Neuronal stem cell (in vitro differentiated cells): ENCODE measurements around the gene RAB11FIP4.

Experiments used
- DNase-seq: peaks from one replicate; pipeline ENCODE4 v3.0.0-alpha.2; 2013; ENCODE audit warnings: low spot score
- H2AFZ ChIP-seq: one replicate; pipeline ENCODE4 v1.6.1; 2013; ENCODE audit warnings: mild to moderate bottlenecking, low read length, inconsistent platforms
- H2AK5ac ChIP-seq: 2 replicates; pipeline ENCODE4 v1.6.1; 2013; ENCODE audit warnings: low read depth, mild to moderate bottlenecking, inconsistent platforms, low read length, moderate library complexity, mixed read lengths
- H2BK120ac ChIP-seq: 2 replicates; pipeline ENCODE4 v1.6.1; 2013; ENCODE audit warnings: low read depth, mild to moderate bottlenecking, inconsistent platforms, low read length, moderate library complexity, mixed read lengths
- H2BK12ac ChIP-seq: one replicate; pipeline ENCODE4 v1.6.1; 2013; ENCODE audit warnings: low read length, inconsistent platforms
- H2BK15ac ChIP-seq: 2 replicates; pipeline ENCODE4 v1.6.1; 2013; ENCODE audit warnings: mild to moderate bottlenecking, low read length, inconsistent platforms, mixed read lengths
- H2BK5ac ChIP-seq: one replicate; pipeline ENCODE4 v1.6.1; 2013; ENCODE audit warnings: inconsistent platforms, mild to moderate bottlenecking, low read length, moderate library complexity
- H3K14ac ChIP-seq: one replicate; pipeline ENCODE4 v1.6.1; 2013; ENCODE audit warnings: low read length, inconsistent platforms
- H3K18ac ChIP-seq: 2 replicates; pipeline ENCODE4 v1.6.1; 2013; ENCODE audit warnings: low read length, inconsistent platforms
- H3K23ac ChIP-seq: 2 replicates; pipeline ENCODE4 v1.6.1; 2013; ENCODE audit warnings: low read depth, mild to moderate bottlenecking, mixed read lengths, low read length, inconsistent platforms; ENCODE audit not compliant: poor library complexity
- H3K27ac ChIP-seq: replicated peaks from 3 replicates; pipeline ENCODE4 v1.5.1; 2013; ENCODE audit warnings: low read length, inconsistent platforms
- H3K27me3 ChIP-seq, 3 experiments: 2 replicates each; pipeline ENCODE4 v1.6.1; 2013; ENCODE audit warnings: low read length in 3 of 3, mild to moderate bottlenecking in 2 of 3, inconsistent platforms in 1 of 3, low read depth in 1 of 3, mixed read lengths in 1 of 3, moderate library complexity in 1 of 3; ENCODE audit not compliant: control insufficient read depth in 3 of 3, insufficient read depth in 3 of 3
- H3K36me3 ChIP-seq, 2 donors: replicated peaks in 1 of 2; 2 replicates each; pipeline ENCODE4 v1.6.1; 2013; ENCODE audit warnings: low read length in 2 of 2; ENCODE audit not compliant: control insufficient read depth in 2 of 2, insufficient read depth in 2 of 2
- H3K4ac ChIP-seq: 2 replicates; pipeline ENCODE4 v1.6.1; 2013; ENCODE audit warnings: inconsistent platforms, mild to moderate bottlenecking, low read length, moderate library complexity
- H3K4me1 ChIP-seq, 2 donors: 1 replicate in 1 of 2; 2 replicates in 1 of 2; pipeline ENCODE4 v1.6.1; 2013; ENCODE audit warnings: low read length in 2 of 2, low read depth in 1 of 2; ENCODE audit not compliant: control insufficient read depth in 2 of 2, insufficient read depth in 1 of 2
- H3K4me2 ChIP-seq: one replicate; pipeline ENCODE4 v1.6.1; 2013; ENCODE audit warnings: mild to moderate bottlenecking, low read length, inconsistent platforms; ENCODE audit not compliant: insufficient read depth, poor library complexity, severe bottlenecking
- H3K4me3 ChIP-seq, 2 donors: 2 replicates each; pipeline ENCODE4 v1.5.1; 2013; ENCODE audit warnings: low read length in 2 of 2, mild to moderate bottlenecking in 2 of 2, inconsistent platforms in 1 of 2, moderate library complexity in 1 of 2
- H3K79me1 ChIP-seq: one replicate; pipeline ENCODE4 v1.6.1; 2013; ENCODE audit warnings: low read depth, mild to moderate bottlenecking, inconsistent platforms, low read length, moderate library complexity
- H3K9ac ChIP-seq: one replicate; pipeline ENCODE4 v1.6.1; 2013; ENCODE audit warnings: mild to moderate bottlenecking, low read depth, low read length, inconsistent platforms; ENCODE audit not compliant: poor library complexity
- H3K9me3 ChIP-seq, 2 donors: replicated peaks in 1 of 2; 2 replicates each; pipeline versions ENCODE3 to v1.6.1; 2013; ENCODE audit warnings: low read length in 2 of 2, mild to moderate bottlenecking in 2 of 2, inconsistent platforms in 1 of 2, low read depth in 1 of 2, mixed read lengths in 1 of 2, moderate library complexity in 1 of 2; ENCODE audit not compliant: control insufficient read depth in 2 of 2, insufficient read depth in 1 of 2
- H4K8ac ChIP-seq: one replicate; pipeline ENCODE4 v1.6.1; 2013; ENCODE audit warnings: low read depth, mild to moderate bottlenecking, inconsistent platforms, low read length, moderate library complexity
- H4K91ac ChIP-seq: one replicate; pipeline ENCODE4 v1.6.1; 2013; ENCODE audit warnings: low read length, low read depth, mild to moderate bottlenecking, inconsistent platforms; ENCODE audit not compliant: poor library complexity
- WGBS, 2 donors: extraction: QIAGEN DNeasy Blood & Tissue Kit; methylation state at CpG; one replicate each; pipeline ENCODE4 v1.1.7; 2013; ENCODE audit warnings: missing lambda C conversion rate in 2 of 2, mixed read lengths in 1 of 2; ENCODE audit not compliant: insufficient read length in 2 of 2, insufficient replicate concordance in 1 of 2; ENCODE audit errors: extremely low coverage in 2 of 2; 5-methylcytosine and 5-hydroxymethylcytosine counted together

Gene RAB11FIP4

GRCh38 chr17:31527606-31528005 lies 136.1 kb downstream of the RAB11FIP4 start:
- H3K4me2 ChIP-seq = no peak overlapping the region
- no peak overlapping the region for H3K9ac ChIP-seq
- no peak overlapping the region for H3K4me3 ChIP-seq
- no peak overlapping the region for H3K18ac ChIP-seq
- no peak overlapping the region for H2BK12ac ChIP-seq
- H3K4me1 ChIP-seq = no peaks in the 10 kb centered on the region
- H3K27ac ChIP-seq = no peak overlapping the region
- H4K91ac ChIP-seq = no peak overlapping the region
- no peak overlapping the region for H2AFZ ChIP-seq
- H3K9me3 ChIP-seq = peaks cover 0 to 15% of the 10 kb centered on the region in 2 donors
- no peak for DNase-seq
- no peak overlapping the region for H2BK5ac ChIP-seq
- no peak overlapping the region for H4K8ac ChIP-seq
- peaks cover 0 to 20% of the 10 kb centered on the region in 2 donors for H3K36me3 ChIP-seq
- H3K14ac ChIP-seq = no peak overlapping the region
- no CpG with 5 or more reads among the region's 5 CpGs for WGBS, 2 donors
- H2BK120ac ChIP-seq = no peak overlapping the region
- no peak overlapping the region for H2BK15ac ChIP-seq
- H2AK5ac ChIP-seq = no peak overlapping the region
- H3K27me3 ChIP-seq = no peaks in the 10 kb centered on the region
- H3K23ac ChIP-seq = no peak overlapping the region
- H3K79me1 ChIP-seq = no peaks in the 10 kb centered on the region
- H3K4ac ChIP-seq = no peak overlapping the region

- no peak for DNase-seq
These were observed 136.9 kb downstream of the RAB11FIP4 start for GRCh38 chr17:31528291-31528874.

GRCh38 chr17:31529841-31530251 lies 138.4 kb downstream of the RAB11FIP4 start:
- Histone ChIP-seq H3K79me1 (no peaks in the 10 kb centered on the region), H2BK120ac (no peak overlapping the region), H3K14ac (no peak overlapping the region), H3K36me3 (peaks cover 0 to 6% of the 10 kb centered on the region in 2 donors), H2AK5ac (no peak overlapping the region), H3K9ac (no peak overlapping the region), H2AFZ (no peak overlapping the region), H3K9me3 (no peaks in the 10 kb centered on the region), H2BK5ac (no peak overlapping the region), H3K27ac (no peak overlapping the region), H2BK15ac (no peak overlapping the region), H3K23ac (no peak overlapping the region), H3K4me3 (no peak overlapping the region), H2BK12ac (no peak overlapping the region), H3K27me3 (no peaks in the 10 kb centered on the region), H3K4ac (no peak overlapping the region), H4K91ac (no peak overlapping the region), H4K8ac (no peak overlapping the region), H3K4me1 (peaks cover 5 to 7% of the 10 kb centered on the region in 2 donors), H3K18ac (no peak overlapping the region), H3K4me2 (no peak overlapping the region)
- no CpG with 5 or more reads among the region's 12 CpGs for WGBS, 2 donors
- no peak for DNase-seq

More at GRCh38 chr17:31528291-31528874, 136.9 kb downstream of the RAB11FIP4 start:
- H2BK120ac ChIP-seq = no peak overlapping the region
- peaks cover 0 to 16% of the 10 kb centered on the region in 2 donors for H3K36me3 ChIP-seq
- no peak overlapping the region for H3K18ac ChIP-seq
- H4K91ac ChIP-seq = no peak overlapping the region
- H3K4me3 ChIP-seq = peak overlapping the region in 1 of 2 donors; percentile 26
- no peak overlapping the region for H2BK12ac ChIP-seq
- H4K8ac ChIP-seq = no peak overlapping the region
- H3K4ac ChIP-seq = no peak overlapping the region
- H3K9ac ChIP-seq = no peak overlapping the region
- H3K27me3 ChIP-seq = no peaks in the 10 kb centered on the region
- WGBS, 2 donors = no CpG with 5 or more reads among the region's 26 CpGs
- H3K9me3 ChIP-seq = peaks cover 0 to 9% of the 10 kb centered on the region in 2 donors
- H3K79me1 ChIP-seq = no peaks in the 10 kb centered on the region
- H3K14ac ChIP-seq = no peak overlapping the region
- peaks cover 2 to 5% of the 10 kb centered on the region in 2 donors for H3K4me1 ChIP-seq
- no peak overlapping the region for H2AK5ac ChIP-seq
- no peak overlapping the region for H2AFZ ChIP-seq
- H3K23ac ChIP-seq = no peak overlapping the region
- no peak overlapping the region for H2BK15ac ChIP-seq
- H3K4me2 ChIP-seq = no peak overlapping the region
- no peak overlapping the region for H3K27ac ChIP-seq
- H2BK5ac ChIP-seq = no peak overlapping the region

DNA sequence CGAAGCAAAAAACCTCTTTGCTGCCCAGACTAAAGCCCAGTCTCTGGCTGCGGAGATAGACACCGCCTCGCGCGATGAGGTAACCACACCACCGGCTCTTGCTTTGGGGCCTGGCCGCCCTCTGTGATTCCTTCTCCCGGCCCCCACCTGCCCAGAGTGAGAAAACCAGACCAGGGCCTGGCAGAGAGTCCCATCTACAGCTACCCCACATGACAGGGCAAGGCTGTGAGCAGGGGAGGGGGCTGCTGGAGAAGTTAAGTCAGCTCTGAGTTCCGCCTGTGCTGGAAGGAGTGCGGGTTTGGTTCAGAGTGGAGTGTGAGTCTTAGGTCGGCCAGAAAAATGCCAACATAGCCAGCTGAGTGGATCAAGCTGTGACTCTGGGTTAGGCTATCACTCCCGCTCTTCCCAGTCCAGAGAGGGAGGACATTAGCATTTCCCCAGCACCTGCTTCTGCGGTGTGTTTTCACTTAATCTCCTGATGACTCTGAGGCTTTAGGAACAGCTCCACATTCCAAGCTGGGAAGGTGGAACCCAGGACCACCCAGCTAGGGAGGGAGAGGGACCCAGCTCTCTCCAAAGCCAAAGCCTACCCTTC lies 139.0 kb downstream of the RAB11FIP4 start:
- Histone ChIP-seq H3K9me3 (no peaks in the 10 kb centered on the region), H3K27ac (no peak overlapping the region), H3K27me3 (no peaks in the 10 kb centered on the region), H2BK15ac (no peak overlapping the region), H3K14ac (no peak overlapping the region), H3K23ac (no peak overlapping the region), H2AFZ (no peak overlapping the region), H3K18ac (no peak overlapping the region), H3K4me3 (no peak overlapping the region), H3K4me2 (no peak overlapping the region), H2BK120ac (no peak overlapping the region), H3K36me3 (peaks cover 0 to 6% of the 10 kb centered on the region in 2 donors), H3K4ac (no peak overlapping the region), H2BK5ac (no peak overlapping the region), H2BK12ac (no peak overlapping the region), H4K91ac (no peak overlapping the region), H2AK5ac (no peak overlapping the region), H3K4me1 (peaks cover 5 to 7% of the 10 kb centered on the region in 2 donors), H3K79me1 (no peaks in the 10 kb centered on the region), H3K9ac (no peak overlapping the region), H4K8ac (no peak overlapping the region)
- no CpG with 5 or more reads among the region's 14 CpGs for WGBS, 2 donors
- DNase-seq = no peak
